ENCODE measurements around the gene PHF1.

GRCh38 chr6:33433001-33433543 lies 22.3 kb downstream of the PHF1 start:
- TF ChIP-seq CTCF (conservative IDR thresholded peaks at IDR 0.05; ENCODE audit: low read length) (no peak), EZH2phosphoT487 (IDR thresholded peaks at IDR 0.05; ENCODE audit: borderline replicate concordance) (no peak)

Measured in Loucy (cell line).